Measurements from ENCODE around the gene OST4. TPM values are rescaled to one million over a fixed set of nuclear protein-coding genes. Genes with fewer than 3 reads are reported as not detected.

Gene OST4
- polyA plus RNA-seq, 1 donor (not counting 4 experiments of a cell fraction or from before 2014, with no cell fraction given) = 393 TPM

- no peak overlapping the region for H3K4me2 ChIP-seq (ENCODE audit: control insufficient read depth, extremely low read depth, insufficient read depth, low read depth, low read length)
- H3K9me1 ChIP-seq (ENCODE audit: control insufficient read depth, extremely low read depth, insufficient read depth, low read length) = no peaks in the 10 kb centered on the region
- no peaks in the 10 kb centered on the region for H3K79me2 ChIP-seq (ENCODE audit: control insufficient read depth, insufficient read depth, low read length)
- no peaks in the 10 kb centered on the region for H4K20me1 ChIP-seq (ENCODE audit: control insufficient read depth, extremely low read depth, insufficient read depth, low read length)
- H3K4me3 ChIP-seq (ENCODE audit: control insufficient read depth in 2 of 3, extremely low read depth in 1 of 3, insufficient read depth in 2 of 3, low read depth in 1 of 3, low read length in 3 of 3) = no peak overlapping the region
- no peak for TF ChIP-seq EZH2 (IDR thresholded peaks at IDR 0.05; ENCODE audit: low read length)
- TF ChIP-seq CTCF (optimal IDR thresholded peaks at IDR 0.05 in 1 of 3, IDR thresholded peaks at IDR 0.05 in 1 of 3, conservative IDR thresholded peaks at IDR 0.05 in 1 of 3; ENCODE audit: extremely low read depth in 1 of 3, insufficient read depth in 2 of 3, low read length in 3 of 3) = no peak
- FAIRE-seq (no peak), DNase-seq (ENCODE audit: low read depth, low spot score) (no peak)
- H3K36me3 ChIP-seq (ENCODE audit: control insufficient read depth in 2 of 2, extremely low read depth in 1 of 2, insufficient read depth in 2 of 2, low read length in 2 of 2) = no peaks in the 10 kb centered on the region
- H3K9me3 ChIP-seq (ENCODE audit: control insufficient read depth, low read depth, low read length) = no peaks in the 10 kb centered on the region
- dilution Hi-C loops (cut with MboI; ENCODE audit: extremely low pct_ligation_motif_present, low sequenced_read_pairs) = no loop called here
- no peak overlapping the region for H3K9ac ChIP-seq (ENCODE audit: control insufficient read depth, extremely low read depth, insufficient read depth, low read length)
- peaks cover 9% of the 10 kb centered on the region for H3K27me3 ChIP-seq (ENCODE audit: control insufficient read depth, extremely low read depth, insufficient read depth, low read length)
- no peak overlapping the region for H3K27ac ChIP-seq (ENCODE audit: control insufficient read depth, insufficient read depth, low read length)
- no peaks in the 10 kb centered on the region for H3K4me1 ChIP-seq (ENCODE audit: control insufficient read depth, extremely low read depth, insufficient read depth, low read length)
- H2AFZ ChIP-seq (ENCODE audit: control insufficient read depth, low read length) = no peak overlapping the region
These were observed 34.5 kb upstream of the OST4 start for GRCh38 chr2:27105981-27106380.

- H3K4me3 ChIP-seq (ENCODE audit: control insufficient read depth in 2 of 3, extremely low read depth in 1 of 3, insufficient read depth in 2 of 3, low read depth in 1 of 3, low read length in 3 of 3) = no peak overlapping the region
- H4K20me1 ChIP-seq (ENCODE audit: control insufficient read depth, extremely low read depth, insufficient read depth, low read length) = peaks cover 4% of the 10 kb centered on the region
- H3K79me2 ChIP-seq (ENCODE audit: control insufficient read depth, insufficient read depth, low read length) = no peaks in the 10 kb centered on the region
- no peaks in the 10 kb centered on the region for H3K36me3 ChIP-seq (ENCODE audit: control insufficient read depth in 2 of 2, extremely low read depth in 1 of 2, insufficient read depth in 2 of 2, low read length in 2 of 2)
- H3K9me1 ChIP-seq (ENCODE audit: control insufficient read depth, extremely low read depth, insufficient read depth, low read length) = no peaks in the 10 kb centered on the region
- no peak overlapping the region for H3K4me2 ChIP-seq (ENCODE audit: control insufficient read depth, extremely low read depth, insufficient read depth, low read depth, low read length)
- H3K4me1 ChIP-seq (ENCODE audit: control insufficient read depth, extremely low read depth, insufficient read depth, low read length) = no peaks in the 10 kb centered on the region
- dilution Hi-C loops (cut with MboI; ENCODE audit: extremely low pct_ligation_motif_present, low sequenced_read_pairs) = no loop called here
- FAIRE-seq (no peak), DNase-seq (ENCODE audit: low read depth, low spot score) (no peak)
- H3K9me3 ChIP-seq (ENCODE audit: control insufficient read depth, low read depth, low read length) = no peaks in the 10 kb centered on the region
- TF ChIP-seq EZH2 (IDR thresholded peaks at IDR 0.05; ENCODE audit: low read length) (no peak), CTCF (optimal IDR thresholded peaks at IDR 0.05 in 1 of 3, IDR thresholded peaks at IDR 0.05 in 1 of 3, conservative IDR thresholded peaks at IDR 0.05 in 1 of 3; ENCODE audit: extremely low read depth in 1 of 3, insufficient read depth in 2 of 3, low read length in 3 of 3) (no peak)
- H3K9ac ChIP-seq (ENCODE audit: control insufficient read depth, extremely low read depth, insufficient read depth, low read length) = no peak overlapping the region
- peaks cover 9% of the 10 kb centered on the region for H3K27me3 ChIP-seq (ENCODE audit: control insufficient read depth, extremely low read depth, insufficient read depth, low read length)
- no peak overlapping the region for H3K27ac ChIP-seq (ENCODE audit: control insufficient read depth, insufficient read depth, low read length)
- no peak overlapping the region for H2AFZ ChIP-seq (ENCODE audit: control insufficient read depth, low read length)
These were observed 30.9 kb upstream of the OST4 start for GRCh38 chr2:27102329-27102728.
